Measurements from ENCODE around the gene ANKRD39.
A peak's percentile ranks its signal among the peaks of the same experiment; 100 is the strongest.
"Not testable (repeated sequence)": the region's sequence is repeated elsewhere in the genome, so short reads cannot be mapped to it uniquely, and the experiment has no call there.

The ANKRD39 gene

DNA sequence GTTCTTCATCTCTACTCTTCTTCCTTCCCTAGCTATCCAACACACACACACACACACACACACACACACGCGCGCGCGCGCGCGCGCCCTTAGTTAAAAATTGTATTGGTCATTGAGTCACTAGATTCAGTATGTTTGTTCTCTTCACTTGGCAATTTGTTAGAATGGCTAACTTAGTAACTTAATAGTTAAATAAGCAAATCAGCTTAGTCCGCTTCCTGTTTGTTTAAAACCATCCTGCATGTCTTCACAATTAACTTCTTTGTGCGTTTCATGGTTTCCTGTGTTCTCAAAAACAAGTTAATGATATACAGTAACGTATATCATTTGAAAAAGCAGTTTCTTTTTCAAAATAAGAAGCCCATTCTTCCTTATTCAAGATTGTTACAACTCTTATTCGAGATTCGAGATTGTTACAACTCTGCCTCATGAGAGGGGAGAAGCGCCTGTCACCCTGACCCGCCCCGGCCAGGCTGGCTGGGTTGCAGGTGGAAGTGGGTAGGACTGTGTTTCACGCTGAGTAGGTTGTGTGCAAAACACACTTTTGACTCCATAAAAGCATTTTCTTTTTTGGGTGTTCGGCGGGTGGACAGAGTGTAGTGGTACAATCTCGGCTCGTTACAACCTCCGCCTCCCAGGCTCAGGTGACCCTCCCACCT is 51.2 kb downstream of the ANKRD39 start:
- peak; percentile 58 for DNase-seq

DNA sequence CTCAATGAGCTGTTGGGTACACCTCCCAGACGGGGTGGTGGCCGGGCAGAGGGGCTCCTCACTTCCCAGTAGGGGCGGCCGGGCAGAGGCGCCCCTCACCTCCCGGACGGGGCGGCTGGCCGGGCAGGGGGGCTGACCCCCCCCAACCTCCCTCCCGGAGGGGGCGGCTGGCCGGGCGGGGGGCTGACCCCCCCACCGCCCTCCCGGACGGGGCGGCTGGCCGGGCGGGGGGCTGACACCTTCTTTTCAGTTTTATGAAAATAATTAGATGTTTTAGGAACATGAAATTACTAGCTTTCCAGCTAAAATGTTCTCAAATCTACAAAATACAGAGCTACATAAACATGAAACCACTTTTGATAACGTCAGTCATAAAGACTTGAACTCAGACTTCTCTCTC is 51.9 kb downstream of the ANKRD39 start:
- DNase-seq, result not testable (repeated sequence)

DNA sequence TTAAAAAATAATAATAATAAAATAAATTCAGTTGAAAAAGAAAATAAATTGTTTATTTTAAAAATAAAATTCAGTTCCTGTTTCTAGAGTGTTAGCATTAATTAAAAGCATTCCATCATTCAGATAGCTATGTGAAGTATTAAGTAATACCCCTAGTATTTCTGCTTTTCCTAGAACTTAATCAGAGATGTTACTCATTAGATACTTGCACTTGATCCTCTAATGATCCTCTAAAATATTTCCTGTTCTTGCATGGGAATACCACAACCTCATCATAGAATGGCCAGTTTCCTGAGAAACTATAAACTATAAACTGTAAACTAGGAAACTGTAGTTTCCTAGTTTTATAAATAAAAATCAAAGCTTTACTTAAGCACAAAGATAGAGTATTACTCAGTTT is 52.8 kb downstream of the ANKRD39 start:
- DNase-seq, result no peak

DNA sequence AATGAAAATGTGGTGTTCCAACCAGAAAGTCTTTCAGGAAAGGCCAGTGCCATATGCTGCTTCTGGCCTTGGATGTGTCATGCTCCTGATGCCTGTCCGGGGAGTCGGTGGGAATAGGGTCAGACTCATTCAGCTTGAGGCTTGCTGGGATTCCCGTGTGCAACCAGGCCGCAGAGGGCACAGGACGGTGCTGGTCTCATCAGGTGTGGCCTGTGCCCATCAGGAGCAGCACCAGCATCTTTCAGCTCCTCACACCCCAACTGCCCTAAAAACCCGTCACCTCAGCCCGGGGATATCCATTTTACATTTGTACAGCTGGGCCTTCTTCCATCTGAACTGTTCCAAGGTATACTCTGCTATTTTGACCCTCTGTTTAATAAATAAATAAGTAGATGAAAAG is 55.1 kb downstream of the ANKRD39 start:
- DNase-seq, result no peak

DNA sequence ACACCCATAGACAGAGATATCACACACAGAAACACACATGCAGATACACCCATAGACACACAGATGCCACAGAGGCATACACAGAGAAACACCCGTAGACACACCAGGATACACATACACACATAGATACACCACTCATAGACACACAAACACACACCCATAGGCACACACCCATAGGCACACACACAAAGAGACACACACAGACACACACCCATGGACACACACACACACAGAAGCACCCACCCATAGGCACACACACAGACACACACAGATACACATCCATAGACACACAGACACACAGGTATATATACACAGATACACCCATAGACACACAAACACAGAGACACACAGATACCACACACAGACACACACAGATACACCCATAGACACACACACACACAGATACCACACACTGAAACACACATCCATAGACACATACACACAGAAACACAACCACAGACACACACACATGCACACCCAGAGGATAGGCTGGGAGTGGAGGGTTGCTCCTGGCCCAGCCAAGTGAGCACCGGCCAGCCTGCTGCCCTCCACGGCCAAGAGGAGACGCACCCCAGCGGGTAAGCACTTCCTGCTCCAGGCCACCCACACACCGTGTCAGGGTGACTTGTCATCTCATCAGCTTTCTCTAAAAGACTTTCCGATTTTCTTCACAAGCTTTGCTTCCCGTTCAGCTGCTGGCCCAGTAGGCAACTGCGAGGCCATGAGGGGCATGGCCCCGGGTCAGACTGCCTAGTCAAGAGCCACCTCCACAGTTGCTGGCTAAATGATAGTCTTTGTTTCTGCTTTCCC is 55.8 kb downstream of the ANKRD39 start:
- peak; percentile 38 for DNase-seq

DNA sequence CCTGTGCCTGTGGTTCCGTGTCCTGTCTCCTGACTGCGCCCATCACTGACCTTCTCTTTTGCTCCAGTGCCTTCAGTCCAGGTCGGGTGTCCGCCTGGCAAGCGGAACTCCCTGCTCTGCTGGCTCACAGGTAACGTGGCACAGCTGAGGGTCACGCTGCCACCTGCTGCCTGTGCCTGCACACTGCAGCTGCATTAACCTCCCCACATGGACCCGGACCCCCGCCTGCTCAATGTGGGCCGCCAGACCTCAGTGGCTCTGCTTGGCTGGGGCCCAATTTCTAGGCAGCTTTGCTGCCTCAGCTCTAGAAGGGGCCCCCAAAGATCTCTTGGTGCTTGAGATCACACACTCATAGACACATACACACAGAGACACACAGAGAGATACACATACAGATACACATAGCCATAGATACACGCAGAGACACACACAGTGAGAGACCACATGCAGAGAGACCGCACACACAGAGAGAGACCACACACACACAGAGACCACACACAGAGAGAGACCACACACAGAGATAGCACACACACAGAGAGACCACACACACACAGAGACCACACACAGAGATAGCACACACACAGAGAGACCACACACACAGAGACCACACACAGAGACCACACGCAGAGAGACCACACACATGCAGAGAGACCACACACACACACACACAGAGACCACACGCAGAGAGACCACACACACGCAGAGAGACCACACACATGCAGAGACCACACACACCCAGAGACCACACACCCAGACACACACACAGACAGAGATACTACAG is 56.6 kb downstream of the ANKRD39 start:
- peak; percentile 78 for DNase-seq

DNA sequence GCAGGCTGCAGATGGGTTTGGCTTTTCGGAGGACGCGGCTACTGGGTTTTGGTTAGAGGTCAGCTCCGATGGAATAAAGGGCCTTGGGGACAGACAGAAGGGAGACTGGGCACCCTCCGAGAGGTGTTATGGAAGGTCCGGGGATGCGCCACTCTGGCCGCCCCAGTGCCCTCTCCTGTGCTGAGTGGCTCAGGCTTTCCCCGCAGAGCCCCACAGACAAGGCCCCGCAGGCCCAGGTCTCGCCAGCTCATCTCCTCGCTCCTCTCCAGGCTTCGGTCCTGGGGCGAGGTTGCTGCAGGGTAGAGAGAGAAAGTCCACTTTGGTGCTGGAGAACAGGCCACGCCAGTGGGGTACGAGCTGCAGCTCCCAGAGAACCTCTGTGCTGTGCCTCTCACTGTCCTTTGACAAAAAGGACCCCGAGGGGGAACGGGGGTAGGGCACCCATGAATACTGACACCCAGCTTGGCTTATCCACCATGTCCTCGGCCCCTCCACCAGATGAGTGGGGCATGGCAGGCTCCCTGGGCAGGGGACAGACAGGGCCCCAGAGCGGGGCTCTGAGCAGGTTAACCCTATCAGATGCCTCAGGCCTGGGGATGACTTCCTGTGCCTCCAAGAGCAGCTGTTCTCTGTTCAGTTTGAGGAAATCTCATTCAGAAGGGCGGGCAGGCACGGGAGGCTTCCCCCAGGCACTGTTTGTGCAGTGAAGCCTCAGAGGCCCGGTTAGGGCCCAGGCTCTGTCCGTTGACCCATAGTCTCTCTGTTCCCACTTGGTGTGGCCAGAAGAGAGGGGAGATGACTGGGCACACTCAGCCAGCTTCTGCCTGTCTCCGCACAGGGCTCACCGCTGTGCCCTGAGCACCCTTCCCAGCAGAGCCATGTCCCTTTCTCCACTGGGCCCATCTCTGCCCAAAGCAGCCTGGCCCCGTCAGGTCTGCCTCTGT is 57.5 kb downstream of the ANKRD39 start:
- no peak for DNase-seq

DNA sequence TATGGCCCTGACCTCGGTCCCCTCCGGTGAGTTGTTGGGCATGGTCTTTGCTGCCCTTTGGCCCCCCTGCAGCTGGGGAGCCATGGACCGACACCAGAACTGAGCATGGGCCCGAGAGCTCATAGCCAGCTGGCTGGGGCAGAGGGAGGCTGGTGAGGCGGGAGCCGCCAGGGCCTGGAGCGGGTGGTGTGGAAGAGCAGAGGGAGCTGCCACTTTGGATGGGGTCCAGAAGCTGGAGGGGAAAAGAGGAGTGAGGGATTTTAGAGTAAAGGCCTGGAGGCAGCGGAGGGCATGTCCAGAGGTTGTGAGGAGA is 58.2 kb downstream of the ANKRD39 start:
- no peak for DNase-seq

DNA sequence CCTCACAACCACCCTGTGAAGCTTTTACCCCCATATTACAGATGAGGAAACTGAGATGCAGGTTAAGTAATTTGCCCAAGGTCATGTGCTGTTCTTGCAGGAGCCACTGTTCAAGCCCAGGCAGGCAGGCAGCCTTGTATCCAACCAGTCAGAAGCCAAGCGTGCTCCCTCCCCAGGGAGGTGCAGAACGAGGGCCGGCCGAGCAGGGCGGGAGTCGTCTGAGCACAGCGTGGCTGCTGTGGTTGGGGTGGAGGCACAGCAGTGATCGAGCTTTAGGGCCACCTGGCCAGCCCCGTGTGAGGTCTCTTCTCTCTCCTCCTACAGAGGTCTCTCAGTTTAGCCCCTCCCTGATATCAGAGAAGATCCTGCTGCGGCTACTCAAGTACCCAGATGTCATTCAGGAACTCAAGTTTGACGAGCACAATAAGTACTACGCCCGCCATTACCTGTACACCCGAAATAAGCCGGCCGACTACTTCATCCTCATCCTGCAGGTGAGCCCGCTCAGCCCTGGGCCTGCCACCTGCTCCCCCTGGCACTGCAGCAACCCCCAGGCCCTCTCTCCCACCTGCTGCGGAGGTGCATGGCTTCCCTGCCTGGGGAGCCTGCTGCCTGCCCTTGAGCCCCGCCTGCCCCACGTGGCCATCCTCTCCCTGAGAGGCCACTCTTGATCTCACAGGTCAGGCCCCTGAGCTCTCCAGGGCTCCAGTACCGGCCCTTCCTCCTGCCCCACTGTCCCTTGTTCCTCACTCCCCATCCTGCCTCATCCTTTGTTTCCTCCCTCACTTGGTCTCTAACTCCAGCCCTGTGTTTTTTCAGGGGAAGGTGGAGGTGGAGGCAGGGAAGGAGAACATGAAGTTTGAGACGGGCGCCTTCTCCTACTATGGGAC is 58.8 kb downstream of the ANKRD39 start:
- DNase-seq, result no peak
